ENCODE measurements around the gene BTRC.

Gene BTRC

DNA sequence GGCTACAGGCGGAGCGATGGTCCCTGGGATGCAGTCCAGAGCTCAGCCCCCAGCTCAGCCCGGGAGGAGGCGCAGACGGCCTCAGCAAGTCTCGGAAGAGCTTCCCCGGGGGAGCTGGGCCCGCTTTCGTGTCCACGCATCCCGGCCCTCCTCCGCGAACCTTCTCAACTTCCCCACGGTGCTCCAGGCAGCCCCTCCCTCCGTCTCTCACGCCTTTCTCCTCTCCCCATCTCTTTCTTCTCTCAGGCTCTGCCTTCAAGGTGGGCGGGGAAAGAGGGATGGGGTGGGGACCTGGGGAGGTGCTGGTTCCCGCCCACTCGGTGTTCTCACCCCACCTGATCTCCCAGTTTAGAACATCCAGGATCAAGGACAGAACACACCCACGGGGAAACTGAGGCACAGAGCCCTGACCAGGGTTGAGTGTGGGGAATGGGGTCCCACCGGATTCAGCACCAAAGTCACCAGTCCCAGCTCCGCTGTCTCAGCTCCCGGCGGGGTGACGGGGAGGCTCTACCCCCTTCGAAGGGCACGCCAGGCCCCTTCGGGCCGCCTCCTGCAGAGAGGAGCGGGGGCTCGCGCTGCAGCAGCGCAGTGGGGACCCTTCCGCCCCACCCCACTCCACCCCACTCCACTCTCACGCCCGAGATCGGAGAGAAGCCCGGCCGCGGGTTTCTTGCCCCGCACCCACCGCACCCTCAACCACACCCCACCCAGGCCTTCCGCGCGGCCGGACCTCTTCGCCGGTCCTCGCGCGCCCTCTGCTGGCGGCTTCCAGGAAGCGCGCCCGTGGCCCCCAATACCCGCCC, 215.9 kb downstream of the BTRC start:
- DNase-seq, result peak; percentile 53

DNA sequence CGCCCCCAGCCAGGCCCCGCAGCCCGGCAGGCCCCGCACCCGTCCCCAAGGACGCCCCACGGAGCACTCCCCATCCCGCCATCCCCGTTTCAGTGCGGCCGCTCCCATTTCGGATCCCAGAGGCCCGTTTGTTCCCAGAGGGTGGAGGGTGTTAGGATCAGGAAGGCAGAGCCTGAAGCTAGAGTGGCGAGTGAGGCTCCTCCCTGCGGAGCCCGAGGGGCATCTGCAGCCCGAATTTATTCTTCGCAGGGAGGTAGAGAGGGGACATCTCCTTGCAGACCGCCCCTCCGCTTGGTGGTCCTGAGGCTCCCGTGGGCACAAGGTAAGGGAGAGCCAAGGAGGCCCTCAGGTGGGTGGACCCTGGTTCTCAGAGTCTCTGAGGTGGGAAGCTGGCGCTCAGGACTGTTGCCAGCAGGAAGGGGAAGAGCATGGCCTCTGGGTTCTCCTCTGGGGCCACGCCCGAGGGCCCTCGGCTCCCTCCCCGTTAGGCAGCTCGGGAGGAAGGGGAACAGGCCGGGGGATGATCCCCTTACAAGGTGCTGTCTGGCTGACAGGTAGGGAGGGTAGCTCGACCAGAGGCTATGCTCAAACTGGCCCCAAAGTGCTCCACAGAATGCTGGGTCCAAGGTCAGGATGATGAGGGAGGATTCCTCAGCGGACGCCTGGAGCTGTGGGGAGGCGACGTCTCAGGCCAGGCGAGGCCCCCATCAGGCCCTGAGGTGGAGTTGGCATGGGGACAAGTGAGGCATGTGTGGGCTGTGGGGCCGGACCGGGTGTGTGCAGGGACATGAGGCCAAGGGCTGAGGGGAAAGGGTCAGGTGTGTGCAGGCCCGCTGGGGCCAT, 216.7 kb downstream of the BTRC start:
- peak; percentile 48 for DNase-seq

DNA sequence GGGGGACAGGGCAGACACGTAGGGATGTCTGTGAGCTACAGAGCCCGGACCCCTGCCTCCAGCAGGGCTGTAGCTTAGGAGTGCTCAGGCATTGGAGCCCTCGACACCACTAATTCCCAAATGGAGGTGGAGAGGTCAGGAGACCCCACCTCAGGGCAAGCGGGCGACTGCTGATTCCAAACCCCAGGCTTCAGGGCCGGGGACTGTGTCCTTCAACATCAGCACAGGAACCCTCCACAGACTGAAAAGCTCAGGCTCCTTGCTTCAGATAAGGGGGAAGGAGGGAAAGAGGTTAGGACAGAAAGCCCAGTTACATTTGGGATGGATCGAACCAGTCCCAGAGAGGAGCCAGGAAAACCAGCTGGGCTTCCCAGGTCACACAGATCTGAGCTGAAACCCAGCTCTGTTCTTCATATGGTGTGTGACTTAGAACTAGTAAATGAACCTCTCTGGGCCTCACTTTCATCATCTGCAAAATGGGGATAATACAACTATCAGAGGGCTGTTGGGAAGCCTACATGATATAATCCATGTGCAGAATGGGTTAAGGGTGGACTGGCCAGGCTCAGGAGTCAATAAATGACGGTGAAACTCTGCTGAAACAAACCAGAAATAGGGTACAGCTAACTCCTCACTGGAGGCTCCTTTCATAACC, 217.4 kb downstream of the BTRC start:
- no peak for DNase-seq

DNA sequence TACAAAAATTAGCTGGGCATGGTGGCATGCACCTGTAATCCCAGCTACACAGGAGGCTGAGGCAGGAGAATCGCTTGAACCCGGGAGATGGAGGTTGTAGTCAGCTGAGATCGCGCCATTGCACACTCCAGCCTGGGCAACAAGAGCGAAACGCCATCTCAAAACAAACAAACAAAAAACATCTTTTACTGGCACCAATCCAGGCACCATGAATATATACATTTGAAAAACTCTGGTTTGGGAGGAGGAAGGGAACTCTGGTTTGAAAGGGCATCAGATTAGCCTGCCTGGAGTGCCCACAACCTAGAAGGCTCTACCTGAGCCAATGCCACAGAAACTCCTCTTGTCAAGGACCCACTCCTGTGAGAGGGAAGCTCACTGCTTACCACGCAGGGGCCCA, 218.2 kb downstream of the BTRC start:
- DNase-seq, result no peak

DNA sequence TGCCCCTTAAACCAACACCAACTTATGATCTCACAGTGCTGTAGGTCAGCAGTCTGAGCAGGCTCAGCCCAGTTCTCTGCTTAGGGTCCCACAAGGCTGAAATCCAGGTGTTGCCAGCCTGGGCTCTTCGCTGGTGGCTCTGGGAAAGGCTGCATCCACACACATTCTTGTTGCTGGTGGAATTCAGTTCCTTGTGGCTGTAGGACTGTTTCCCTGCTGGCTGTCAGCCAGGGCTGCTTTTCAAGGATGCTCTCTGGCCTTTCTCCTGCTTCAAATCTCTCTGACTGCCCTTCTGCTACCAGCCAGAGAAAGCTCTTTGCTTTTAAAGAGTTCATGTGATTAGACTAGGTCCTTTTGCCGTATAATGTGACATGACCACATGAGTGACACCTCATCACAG, 218.8 kb downstream of the BTRC start:
- DNase-seq, result no peak

DNA sequence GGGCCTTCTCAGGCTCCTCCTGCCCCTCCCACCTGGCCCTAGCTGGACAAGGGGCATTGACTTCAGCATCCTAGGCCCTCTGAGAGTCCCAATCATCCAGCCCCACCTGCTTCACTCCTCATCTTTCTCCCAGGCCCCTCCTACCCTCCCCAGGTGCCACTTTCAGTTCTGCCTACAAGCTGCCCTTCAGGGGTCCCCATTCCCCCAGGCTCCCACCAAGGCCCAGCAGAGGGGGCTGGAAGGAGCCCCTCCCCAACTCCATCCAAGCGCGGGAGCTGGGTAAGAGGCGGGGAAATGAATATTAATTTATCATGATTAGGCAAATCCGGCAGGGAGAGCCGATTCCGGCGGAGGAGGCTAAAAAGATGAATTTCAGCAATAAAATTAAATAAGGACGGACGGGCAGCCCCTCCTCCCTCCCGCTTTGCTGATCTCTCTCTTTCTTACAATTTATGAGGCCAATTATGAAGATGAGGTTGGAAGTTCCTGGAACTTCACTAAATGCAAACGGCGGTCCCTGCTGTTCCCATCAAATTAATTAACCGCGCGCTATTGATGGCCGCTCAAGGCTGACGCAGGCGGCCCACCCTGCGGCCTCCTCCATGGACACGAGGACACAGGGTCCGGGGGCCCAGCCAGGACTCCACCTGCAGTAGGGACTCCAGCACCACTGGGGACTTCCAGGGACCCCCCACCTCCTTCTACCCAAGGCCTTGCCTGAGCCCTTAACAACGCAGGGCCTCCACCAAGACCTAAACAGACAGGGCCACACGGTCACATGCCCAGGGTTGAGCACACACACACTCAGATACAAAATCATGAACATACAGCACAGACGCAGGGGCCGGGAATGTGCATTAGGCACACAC, 220.2 kb downstream of the BTRC start:
- no peak for DNase-seq

DNA sequence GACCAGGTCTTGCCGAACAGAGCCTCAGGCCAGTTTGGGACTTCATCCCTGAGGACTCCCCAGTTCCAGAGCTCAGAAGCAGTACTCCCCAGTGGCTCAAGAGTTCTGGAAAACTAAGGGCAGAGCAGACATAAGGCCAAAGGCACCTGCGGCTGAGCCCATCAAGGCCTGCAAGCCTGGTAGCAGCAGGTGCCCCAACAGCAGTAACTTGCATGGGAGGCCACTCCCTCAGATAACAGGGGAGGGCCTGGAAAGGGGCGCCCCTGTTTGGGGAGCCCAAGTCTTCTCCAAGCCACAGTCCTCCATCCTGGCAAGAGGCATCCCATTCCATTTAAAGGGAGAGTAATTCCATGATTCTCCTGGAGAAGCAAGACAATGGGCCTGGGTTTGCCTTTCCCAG, 221.1 kb downstream of the BTRC start:
- no peak for DNase-seq

DNA sequence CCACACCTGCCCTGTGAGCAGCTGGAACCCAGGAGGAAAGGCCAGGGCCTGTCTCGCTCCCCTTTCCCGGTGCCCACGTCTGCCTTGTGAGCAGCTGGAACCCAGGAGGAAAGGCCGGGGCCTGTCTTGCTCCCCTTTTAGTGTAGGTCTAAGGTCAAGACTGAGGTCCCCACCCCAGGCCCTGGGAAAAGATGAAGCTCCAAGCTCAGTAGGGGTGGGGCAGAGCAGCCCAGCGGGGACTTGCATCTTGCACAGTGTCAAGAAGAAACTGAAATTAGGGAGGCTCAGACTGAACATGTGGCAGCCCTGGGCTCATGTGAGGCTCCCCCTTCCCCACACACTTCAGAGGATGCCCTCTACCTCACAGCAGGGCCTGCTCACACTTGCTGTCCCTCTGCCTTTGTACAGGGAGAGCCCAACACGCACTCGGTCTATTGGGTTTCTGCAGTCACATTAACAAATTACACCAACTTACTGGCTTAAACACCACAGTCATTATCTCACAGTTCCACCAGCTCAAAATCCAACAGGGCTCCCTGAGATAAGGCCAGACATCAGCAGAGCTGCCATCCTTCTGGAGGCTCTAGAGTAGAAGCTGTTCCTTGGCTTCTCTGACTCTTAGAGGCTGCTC, 221.7 kb downstream of the BTRC start:
- DNase-seq, result no peak

DNA sequence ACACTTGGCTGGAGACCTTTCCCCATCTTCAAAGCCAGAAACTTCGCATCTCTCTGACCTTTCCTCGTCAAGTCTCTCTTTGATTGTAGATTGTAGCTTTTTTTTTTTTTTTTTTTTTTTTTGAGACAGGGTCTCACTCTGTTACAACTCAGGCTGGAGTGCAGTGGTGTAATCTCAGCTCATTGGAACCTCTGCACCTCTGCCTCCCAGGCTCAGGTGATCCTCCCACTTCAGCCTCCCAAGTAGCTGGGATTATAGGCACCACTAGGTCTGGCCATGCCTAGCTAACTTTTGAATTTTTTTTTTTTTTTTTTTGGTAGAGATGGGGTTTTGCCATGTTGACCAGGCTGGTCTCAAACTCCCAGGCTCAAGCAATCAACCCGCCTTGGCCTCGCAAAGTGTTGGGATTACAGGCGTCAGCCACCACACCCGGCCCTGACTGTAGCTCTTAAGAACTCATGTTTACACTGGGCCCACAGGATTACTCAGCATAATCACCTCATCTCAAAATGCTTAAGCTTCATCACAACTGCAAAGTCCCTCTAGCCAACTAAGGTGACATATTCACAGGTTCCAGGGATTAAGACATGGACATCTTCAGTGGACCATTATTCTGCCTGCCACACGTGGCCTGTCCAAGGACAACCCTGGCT, 222.4 kb downstream of the BTRC start:
- no peak for DNase-seq

DNA sequence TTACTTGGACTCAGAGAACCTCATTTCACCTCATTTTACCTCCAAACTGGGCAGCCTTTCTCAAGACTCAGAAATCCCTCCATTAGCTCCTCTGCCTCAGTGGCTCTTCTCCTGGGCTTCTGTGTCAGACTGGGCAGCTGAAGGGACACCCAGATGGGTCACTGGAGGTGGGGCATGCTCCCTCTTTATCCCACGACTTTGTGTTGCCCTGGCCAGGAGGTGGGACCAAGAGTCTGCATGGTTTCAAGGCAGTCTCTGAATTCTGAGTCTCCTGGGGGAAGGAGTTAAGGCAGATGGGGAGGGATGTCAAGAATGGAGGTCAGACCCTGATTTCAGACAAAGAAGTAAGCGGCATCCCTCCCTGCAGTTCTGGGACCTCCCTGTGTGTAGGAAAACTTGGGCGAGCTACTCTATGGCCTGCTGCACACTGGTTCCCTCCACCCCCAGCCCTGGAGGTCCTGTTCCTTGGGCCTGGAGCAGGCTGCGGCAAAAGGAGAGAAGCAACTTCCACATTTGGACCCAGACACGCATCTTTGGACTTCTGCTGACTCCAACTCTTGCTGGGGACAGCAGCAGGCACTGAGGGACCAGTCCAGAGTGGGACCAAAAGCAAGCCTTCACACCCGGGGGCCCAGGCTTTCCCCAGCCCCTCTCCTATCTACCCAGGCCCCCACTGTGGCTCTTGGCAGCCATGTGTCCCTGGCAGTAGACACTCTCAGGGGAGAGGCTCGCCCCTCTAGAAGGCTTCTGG, 223.3 kb downstream of the BTRC start:
- DNase-seq, result no peak

DNA sequence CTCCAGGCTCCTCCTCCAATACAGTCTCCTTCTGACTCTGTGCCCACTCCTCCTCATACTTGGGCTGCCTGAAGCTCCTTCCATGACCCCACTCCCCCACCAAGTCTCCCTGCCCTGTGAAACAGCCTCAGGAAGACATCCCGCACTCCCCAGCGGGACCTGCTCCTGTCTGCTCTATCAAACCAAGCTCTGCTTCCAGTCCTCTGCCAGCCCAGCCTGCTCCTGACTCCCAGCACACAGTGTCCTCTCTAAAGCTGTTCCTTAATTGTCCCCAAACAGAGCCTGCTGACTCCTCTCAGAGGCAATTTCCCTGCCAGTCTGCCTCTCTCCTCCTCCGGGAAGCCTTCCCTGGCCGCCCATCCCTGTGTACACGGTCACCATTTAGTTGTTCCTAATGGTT, 224.2 kb downstream of the BTRC start:
- DNase-seq, result no peak

DNA sequence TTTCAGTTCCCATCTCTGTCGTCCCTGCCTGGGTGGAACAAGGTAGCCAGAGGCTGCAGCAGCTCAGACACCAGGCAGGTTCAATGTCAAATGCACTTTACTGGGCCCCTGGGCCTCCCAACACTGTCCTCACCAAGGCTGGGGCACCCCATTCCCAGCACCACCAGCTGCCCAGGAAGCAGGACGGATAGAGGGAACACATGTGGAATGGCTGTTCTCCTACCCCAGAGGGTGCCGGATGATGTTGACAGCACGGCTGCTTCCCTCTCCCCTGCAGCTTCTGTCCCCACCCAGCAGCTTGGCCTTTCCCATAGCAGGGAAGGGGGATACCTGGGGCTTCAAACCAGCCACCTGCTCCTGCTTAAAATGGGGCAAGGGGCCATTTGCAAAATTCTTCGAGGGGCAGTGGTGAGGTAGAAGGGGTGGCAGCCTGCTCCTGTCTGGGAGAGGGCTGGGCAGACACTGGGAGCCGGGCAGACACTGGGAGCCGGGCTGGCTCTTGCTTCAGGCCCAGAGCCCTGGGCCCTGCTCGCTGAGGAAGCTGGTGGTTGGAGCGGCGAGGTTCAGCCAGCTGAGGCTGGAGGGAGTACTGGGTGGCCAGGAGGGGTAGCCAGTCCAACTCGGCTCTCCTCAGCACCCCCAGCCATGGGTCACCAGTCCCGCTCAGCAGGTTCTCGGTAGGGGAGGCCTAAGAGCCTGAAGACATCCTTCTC, 225.0 kb downstream of the BTRC start:
- DNase-seq, result no peak

DNA sequence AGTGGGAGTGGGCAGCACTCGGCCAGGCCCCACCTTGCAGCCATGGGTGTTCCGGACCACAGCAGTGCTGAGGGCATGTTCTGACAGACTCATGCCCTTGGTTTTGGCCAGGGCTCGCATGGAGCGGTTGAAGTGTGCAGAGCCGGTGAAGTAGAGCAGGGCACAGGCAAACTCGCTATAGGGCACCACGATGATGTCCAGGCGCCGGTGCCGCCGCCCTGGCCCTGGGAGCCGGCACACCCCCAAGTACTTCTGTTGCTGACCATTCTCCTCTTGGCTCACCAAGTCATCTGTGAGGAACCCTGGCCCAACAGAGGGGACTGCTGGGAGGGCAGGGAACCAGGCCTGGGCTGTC, 225.5 kb downstream of the BTRC start:
- no peak for DNase-seq

DNA sequence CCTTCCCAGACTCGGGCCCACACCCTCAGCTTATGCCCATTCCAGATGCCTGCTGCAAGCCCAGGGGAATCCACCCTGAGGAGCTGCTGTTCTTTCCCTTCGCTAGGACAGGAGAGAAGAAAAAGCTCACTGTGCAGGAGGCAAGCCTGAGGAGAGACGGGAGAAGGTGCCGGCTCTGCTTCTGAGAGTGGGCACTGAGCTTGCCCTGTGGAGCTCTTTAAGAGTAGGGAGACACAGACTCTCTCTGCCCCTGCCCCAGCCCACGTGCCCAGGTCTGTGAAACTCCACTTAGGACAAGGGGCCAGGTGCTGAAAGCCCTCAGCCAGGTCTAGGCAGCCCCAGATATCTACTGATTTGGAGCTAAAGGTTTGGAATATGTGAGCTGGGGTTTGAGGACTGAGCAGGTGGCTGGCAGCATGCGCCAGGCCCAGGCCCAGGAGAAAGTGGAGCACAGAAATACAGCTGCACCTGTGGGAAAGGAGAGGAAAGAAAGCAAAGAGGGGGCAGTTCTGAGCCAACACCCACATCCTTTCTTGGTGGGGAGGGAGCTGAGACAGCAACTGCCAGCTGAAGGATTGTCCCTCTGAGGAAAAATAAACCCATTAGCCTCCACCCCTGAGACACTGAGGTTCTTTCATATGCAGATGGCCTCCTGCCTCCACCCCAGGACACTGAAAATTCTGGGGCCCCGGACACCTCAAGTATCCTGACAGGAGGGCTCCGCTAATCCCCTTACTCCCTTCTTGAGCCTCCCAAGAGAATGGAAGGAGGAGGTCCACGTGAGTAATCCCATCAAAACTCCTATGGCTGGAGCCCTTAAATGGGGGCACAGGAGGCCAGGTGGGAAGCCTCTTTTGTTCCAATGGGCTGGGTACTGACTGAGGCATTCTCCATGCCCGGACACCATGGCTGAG, 226.8 kb downstream of the BTRC start:
- DNase-seq, result no peak

DNA sequence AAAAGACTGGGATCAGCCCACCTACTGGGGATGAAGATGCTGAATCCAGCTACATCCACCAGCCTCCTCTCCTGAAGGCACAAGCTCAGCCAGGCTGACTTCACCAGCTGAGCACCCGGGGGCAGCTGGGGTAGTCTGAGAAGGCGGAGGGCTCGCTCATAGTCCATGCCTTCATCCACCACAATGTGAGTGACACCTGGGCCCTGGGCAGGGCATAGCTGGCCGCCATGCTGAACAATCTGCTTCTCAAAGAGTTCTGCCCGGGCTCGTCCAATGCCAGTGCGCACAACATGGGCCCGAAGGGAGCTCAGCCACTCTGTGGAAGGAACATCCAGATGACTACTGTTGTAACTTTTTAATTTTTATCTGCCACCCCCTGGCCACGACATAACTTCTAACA, 231.9 kb downstream of the BTRC start:
- no peak for DNase-seq

DNA sequence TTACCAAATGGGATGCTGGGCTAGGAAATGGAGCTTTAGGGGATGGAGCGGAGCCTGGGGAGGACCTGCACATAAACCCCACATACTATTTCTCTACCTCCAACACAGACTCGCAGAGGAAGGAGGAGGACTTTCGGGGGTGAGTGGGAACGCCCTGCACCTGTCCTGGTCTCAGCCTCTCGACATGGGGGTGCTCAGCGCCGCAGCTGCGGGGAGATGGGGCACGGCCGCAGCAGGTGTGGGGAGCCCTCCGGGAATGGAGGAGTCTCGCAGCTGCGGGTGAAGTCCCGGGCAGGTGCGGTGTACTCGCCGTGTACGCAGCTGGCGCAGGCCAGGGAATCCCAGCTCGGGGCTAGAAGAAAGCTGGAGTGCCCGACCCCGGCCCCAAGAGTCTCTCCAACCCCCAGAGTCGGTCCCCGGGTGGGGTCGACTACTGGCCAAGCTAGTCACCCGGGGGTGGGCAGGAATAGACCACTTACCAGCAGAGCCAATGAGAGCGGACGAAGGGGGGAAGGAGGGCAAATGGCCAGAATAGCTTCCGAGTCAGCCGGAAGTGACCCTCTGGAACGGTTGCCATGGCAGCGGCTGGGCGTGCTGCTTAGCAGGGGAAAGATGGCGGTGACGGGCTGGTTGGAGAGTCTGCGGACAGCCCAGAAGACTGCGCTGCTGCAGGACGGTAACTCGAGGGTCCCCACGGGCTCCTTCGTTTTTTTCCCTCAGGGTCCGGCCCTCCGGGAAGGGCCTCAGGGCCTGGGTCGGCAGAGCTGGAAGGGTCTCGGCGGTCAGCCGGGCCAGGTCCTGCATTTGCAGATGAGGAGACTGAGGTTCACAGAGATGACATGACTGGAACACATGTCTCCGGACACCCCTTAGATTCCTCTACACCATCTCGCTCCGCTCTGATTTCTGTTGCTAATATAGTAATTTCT, 234.0 kb downstream of the BTRC start, which contains the start of the genes DPCD and POLL:
DPCD (plus strand) TSS at position 597 of the 929 bp plus-strand sequence; CDS start at position 613, 16 bp downstream.
POLL (minus strand) TSS at position 533 of the 929 bp plus-strand sequence. CDS start 897 bp downstream, outside the sequence.
- DNase-seq, result peak; percentile 89

DNA sequence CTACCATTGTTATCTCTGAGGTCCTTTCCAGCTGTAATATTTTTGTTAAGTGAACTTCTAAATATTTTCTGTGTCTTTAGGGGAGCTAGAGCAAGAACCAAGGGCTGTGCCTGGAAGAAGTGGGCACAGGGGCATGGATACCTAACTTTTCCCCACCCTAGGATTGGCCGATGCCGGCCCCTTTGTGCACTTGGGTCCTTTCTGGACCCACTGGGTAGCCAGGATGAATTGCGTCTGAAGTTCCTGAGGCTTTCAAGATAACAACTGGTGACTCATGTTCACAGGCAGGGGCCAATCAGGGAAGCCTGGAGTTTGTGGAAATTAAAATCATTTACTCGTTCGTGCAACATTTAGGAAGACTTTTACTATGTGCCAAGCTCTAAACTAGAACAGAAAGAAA, 234.9 kb downstream of the BTRC start:
- DNase-seq, result no peak

DNA sequence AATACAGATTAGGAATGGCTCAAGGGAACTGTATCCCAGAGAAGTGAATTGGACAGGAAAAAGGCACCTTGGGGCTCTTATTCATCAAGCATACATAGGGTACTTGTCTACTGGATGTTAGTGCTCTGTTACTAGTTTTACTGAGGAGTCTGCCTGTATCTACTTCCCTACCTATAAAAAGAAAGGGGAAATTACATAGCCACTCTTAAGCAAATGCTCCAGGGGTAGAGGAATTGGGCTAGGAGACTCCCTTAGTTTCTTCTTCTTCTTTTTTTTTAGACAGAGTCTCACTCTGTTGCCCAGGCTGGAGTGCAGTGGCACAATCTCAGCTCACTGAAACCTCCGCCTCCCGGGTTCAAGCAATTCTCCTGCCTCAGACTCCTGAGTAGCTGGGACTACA, 239.4 kb downstream of the BTRC start:
- peak; percentile 83 for DNase-seq
